B cell (primary cell): ENCODE data around the gene P2RX7. TPM values are rescaled to one million over a fixed set of nuclear protein-coding genes. Genes with fewer than 3 reads are reported as not detected.

Experiments used
- ATAC-seq: fragments of 200-7000 bp; cut with Tn5 transposase; one replicate; pipeline ENCODE4 v1.10.0; 2021; ENCODE audit warnings: low read depth, mild to moderate bottlenecking, moderate number of reproducible peaks, moderate library complexity
- CTCF ChIA-PET: fragments of 350-600 bp; sonication (Branson Sonifier 250); formaldehyde crosslinking; loops from one replicate; lab custom pipeline; 2021; ENCODE audit warnings: antibody characterized with exemption, inconsistent platforms; lab: Charles Lee
- POLR2A ChIA-PET: fragments of 350-600 bp; sonication (Branson Sonifier 250); formaldehyde crosslinking; loops from one replicate; lab custom pipeline; 2021; ENCODE audit warnings: antibody characterized with exemption; lab: Charles Lee
- DNase-seq: peaks from one replicate; pipeline ENCODE4 v3.0.0; 2013
- H2AFZ ChIP-seq: 2 replicates; pipeline ENCODE4 v1.6.1; 2012; ENCODE audit warnings: mild to moderate bottlenecking, low read depth, low read length; ENCODE audit not compliant: insufficient read depth, poor library complexity, severe bottlenecking
- H3K27ac ChIP-seq, 2 donors: 1 replicate in 1 of 2; 2 replicates in 1 of 2; pipeline ENCODE4 v1.5.1; 2012 to 2013; ENCODE audit warnings: low read length in 2 of 2, mild to moderate bottlenecking in 2 of 2, moderate library complexity in 1 of 2
- H3K27me3 ChIP-seq, 4 experiments: fragments of 200-600 bp in 1 of 4; sonication (generic) in 1 of 4; replicated peaks in 1 of 4; 1 replicate in 2 of 4; 2 replicates in 2 of 4; pipeline versions ENCODE4 v1.6.1 to v1.7.0; 2013 to 2016; ENCODE audit warnings: low read length in 3 of 4, mild to moderate bottlenecking in 2 of 4, mixed read lengths in 1 of 4, moderate library complexity in 1 of 4; ENCODE audit not compliant: insufficient read depth in 4 of 4, control insufficient read depth in 3 of 4; ENCODE audit errors: control extremely low read depth in 1 of 4
- H3K36me3 ChIP-seq, 2 experiments: replicated peaks in 1 of 2; 1 replicate in 1 of 2; 2 replicates in 1 of 2; pipeline versions ENCODE4 v1.6.1 to v1.7.1; 2013; ENCODE audit warnings: low read length in 1 of 2; ENCODE audit not compliant: insufficient read depth in 2 of 2, control insufficient read depth in 1 of 2; ENCODE audit errors: control extremely low read depth in 1 of 2, extremely low read depth in 1 of 2
- H3K4me1 ChIP-seq, 2 donors: fragments of 200-600 bp in 1 of 2; sonication (generic) in 1 of 2; 1 replicate in 1 of 2; 2 replicates in 1 of 2; pipeline versions ENCODE4 v1.5.1 to v1.6.1; 2013 to 2017; ENCODE audit warnings: low read length in 2 of 2; ENCODE audit not compliant: control insufficient read depth in 2 of 2, insufficient read depth in 2 of 2
- H3K4me2 ChIP-seq: replicated peaks from 2 replicates; pipeline ENCODE3; 2012; ENCODE audit warnings: mild to moderate bottlenecking, low read depth, low read length; ENCODE audit not compliant: poor library complexity, severe bottlenecking
- H3K4me3 ChIP-seq, 5 experiments: fragments of 200-600 bp in 1 of 5; sonication (generic) in 1 of 5; 1 replicate in 3 of 5; 2 replicates in 2 of 5; pipeline versions ENCODE4 v1.5.1 to v1.7.0; 2011 to 2016; ENCODE audit warnings: low read length in 4 of 5, mild to moderate bottlenecking in 4 of 5, low read depth in 2 of 5, control low read depth in 1 of 5, moderate library complexity in 1 of 5; ENCODE audit not compliant: insufficient read depth in 1 of 5; ENCODE audit errors: control extremely low read depth in 1 of 5, extremely low read depth in 1 of 5
- H3K79me2 ChIP-seq: fragments of 200-600 bp; sonication (generic); one replicate; pipeline ENCODE4 v1.6.0; 2016; ENCODE audit warnings: low read length; ENCODE audit not compliant: control insufficient read depth, insufficient read depth
- H3K9ac ChIP-seq: fragments of 200-600 bp; sonication (generic); 2 replicates; pipeline ENCODE4 v1.6.1; 2017; ENCODE audit warnings: mild to moderate bottlenecking, low read length, moderate library complexity
- H3K9me3 ChIP-seq, 3 donors: one replicate each; pipeline versions ENCODE4 v1.6.1 to v1.7.1; 2013; ENCODE audit warnings: low read length in 2 of 3; ENCODE audit not compliant: control insufficient read depth in 2 of 3, insufficient read depth in 1 of 3; ENCODE audit errors: control extremely low read depth in 1 of 3
- H4K20me1 ChIP-seq: 2 replicates; pipeline ENCODE4 v1.6.0; 2012; ENCODE audit warnings: mild to moderate bottlenecking, low read length; ENCODE audit not compliant: insufficient read depth, control insufficient read depth, poor library complexity, severe bottlenecking
- H3K27ac Mint-ChIP-seq: one replicate; pipeline ENCODE4 v1.8.0; 2021; ENCODE audit warnings: mixed read lengths
- H3K27me3 Mint-ChIP-seq: one replicate; pipeline ENCODE4 v1.8.0; 2021; ENCODE audit warnings: mixed read lengths
- H3K4me1 Mint-ChIP-seq: one replicate; pipeline ENCODE4 v1.8.0; 2021; ENCODE audit warnings: mixed read lengths
- H3K4me3 Mint-ChIP-seq: one replicate; pipeline ENCODE4 v1.8.0; 2021; ENCODE audit warnings: mixed read lengths
- H3K9me3 Mint-ChIP-seq: one replicate; pipeline ENCODE4 v1.8.0; 2022; ENCODE audit warnings: mixed read lengths; ENCODE audit not compliant: insufficient read depth
- CTCF ChIP-seq: fragments of 200-600 bp; IDR thresholded peaks from one replicate; pipeline ENCODE4 v1.8.0; 2022; ENCODE audit warnings: antibody characterized with exemption, mild to moderate bottlenecking
- EZH2 ChIP-seq: IDR thresholded peaks from 2 replicates; pipeline ENCODE4 v1.6.1; 2012; ENCODE audit warnings: borderline replicate concordance, low read depth, mild to moderate bottlenecking, moderate library complexity, low read length; ENCODE audit not compliant: insufficient read depth, poor library complexity, severe bottlenecking
- WGBS: methylation state at CpG from one replicate; pipeline ENCODE4 v1.1.5; 2013; ENCODE audit warnings: missing lambda C conversion rate; ENCODE audit not compliant: insufficient coverage; 5-methylcytosine and 5-hydroxymethylcytosine counted together
- intact Hi-C: fragments of 100-400 bp; cut with micrococcal nuclease; formaldehyde crosslinking; loops from one replicate; pipeline ENCODE4 v1.10.0; 2022
- polyA plus RNA-seq: library from polyadenylated mRNA; depleted of rRNA; stranded (reverse); fragments of >200 nt; gene quantifications from 2 replicates; pipeline ENCODE4 v1.2.3, GENCODE V29; 2012
- total RNA-seq, 2 donors: library from RNA; stranded (reverse); fragments of 120-200 nt in 1 of 2; gene quantifications; 1 replicate in 1 of 2; 2 replicates in 1 of 2; pipeline versions ENCODE4 v1.2.3 to v1.2.4, GENCODE V29; 2013 to 2022

P2RX7 gene
- total and polyA plus RNA-seq, 2 donors (not counting 1 experiment from before 2014, with no cell fraction given), result 5.3 to 6.3 TPM

GRCh38 chr12:121227294-121227693, 94.6 kb downstream of the P2RX7 start:
- H3K4me3 Mint-ChIP-seq, result peak overlapping the region; percentile 23
- Histone ChIP-seq H3K4me1 (peaks cover 17 to 31% of the 10 kb centered on the region in 2 donors), H3K79me2 (no peaks in the 10 kb centered on the region), H3K4me2 (peak overlapping the region; percentile 19), H3K9ac (no peak overlapping the region), H3K9me3 (no peaks in the 10 kb centered on the region), H2AFZ (no peak overlapping the region), H3K27me3 (no peaks in the 10 kb centered on the region), H4K20me1 (no peaks in the 10 kb centered on the region), H3K4me3 (no peak overlapping the region), H3K27ac (peak overlapping the region in 1 of 2 donors; percentile 36), H3K36me3 (peaks cover 0 to 14% of the 10 kb centered on the region in 2 experiments)
- ATAC-seq (peak; percentile 62), DNase-seq (peak; percentile 42)
- 69% methylated on average over 8 of the region's 9 CpGs for WGBS
- H3K27ac Mint-ChIP-seq, result peak overlapping the region; percentile 83
- peaks cover 32% of the 10 kb centered on the region for H3K4me1 Mint-ChIP-seq
- TF ChIP-seq EZH2, result no peak
- TF ChIP-seq CTCF, result no peak
- intact Hi-C loops, result no loop called here
- ChIA-PET POLR2A (no interaction called here), CTCF (interaction anchor here (0.6 to 1.0 kb wide), 3 partner anchors 14 to 562 kb away, joined by 3 read pairs; partner anchors contain the start of gene CAMKK2)
- no peaks in the 10 kb centered on the region for H3K9me3 Mint-ChIP-seq
- no peaks in the 10 kb centered on the region for H3K27me3 Mint-ChIP-seq

- H2AFZ ChIP-seq, result no peak overlapping the region
- H3K27me3 Mint-ChIP-seq, result no peaks in the 10 kb centered on the region
- peaks cover 0 to 24% of the 10 kb centered on the region in 2 experiments for H3K36me3 ChIP-seq
- H3K4me3 ChIP-seq, result no peak overlapping the region
- no peaks in the 10 kb centered on the region for H3K9me3 Mint-ChIP-seq
- no peaks in the 10 kb centered on the region for H3K79me2 ChIP-seq
- H3K4me2 ChIP-seq, result no peak overlapping the region
- H3K9ac ChIP-seq, result no peak overlapping the region
- intact Hi-C loops, result no loop called here
- H3K4me1 ChIP-seq, result peaks cover under 1 to 14% of the 10 kb centered on the region in 2 donors
- no peak overlapping the region for H3K4me3 Mint-ChIP-seq
- no peaks in the 10 kb centered on the region for H3K9me3 ChIP-seq
- POLR2A ChIA-PET, result interaction anchor here (0.5 to 0.6 kb wide), 2 partner anchors 38 to 1942 kb away, joined by 3 to 5 read pairs; no protein-coding TSS in a partner anchor
- H3K27ac ChIP-seq, result no peak overlapping the region
- TF ChIP-seq CTCF, result no peak
- TF ChIP-seq EZH2, result no peak
- H3K27ac Mint-ChIP-seq, result no peak overlapping the region
- no peaks in the 10 kb centered on the region for H4K20me1 ChIP-seq
- H3K4me1 Mint-ChIP-seq, result peaks cover 17% of the 10 kb centered on the region
- DNase-seq, result no peak
- CTCF ChIA-PET, result interaction anchor here (0.7 to 2.8 kb wide), 3 partner anchors 11 to 169 kb away, joined by 3 to 22 read pairs (median 9); no protein-coding TSS in a partner anchor
- WGBS, result 96% methylated on average over 23 of the region's 24 CpGs
- no peak for ATAC-seq
- H3K27me3 ChIP-seq, result no peaks in the 10 kb centered on the region
Observed at GRCh38 chr12:121228919-121229665, 96.4 kb downstream of the P2RX7 start.
